Measurements from ENCODE around the gene MTHFD1L.
"Not testable (repeated sequence)": the region's sequence is repeated elsewhere in the genome, so short reads cannot be mapped to it uniquely, and the experiment has no call there.

Gene MTHFD1L

DNA sequence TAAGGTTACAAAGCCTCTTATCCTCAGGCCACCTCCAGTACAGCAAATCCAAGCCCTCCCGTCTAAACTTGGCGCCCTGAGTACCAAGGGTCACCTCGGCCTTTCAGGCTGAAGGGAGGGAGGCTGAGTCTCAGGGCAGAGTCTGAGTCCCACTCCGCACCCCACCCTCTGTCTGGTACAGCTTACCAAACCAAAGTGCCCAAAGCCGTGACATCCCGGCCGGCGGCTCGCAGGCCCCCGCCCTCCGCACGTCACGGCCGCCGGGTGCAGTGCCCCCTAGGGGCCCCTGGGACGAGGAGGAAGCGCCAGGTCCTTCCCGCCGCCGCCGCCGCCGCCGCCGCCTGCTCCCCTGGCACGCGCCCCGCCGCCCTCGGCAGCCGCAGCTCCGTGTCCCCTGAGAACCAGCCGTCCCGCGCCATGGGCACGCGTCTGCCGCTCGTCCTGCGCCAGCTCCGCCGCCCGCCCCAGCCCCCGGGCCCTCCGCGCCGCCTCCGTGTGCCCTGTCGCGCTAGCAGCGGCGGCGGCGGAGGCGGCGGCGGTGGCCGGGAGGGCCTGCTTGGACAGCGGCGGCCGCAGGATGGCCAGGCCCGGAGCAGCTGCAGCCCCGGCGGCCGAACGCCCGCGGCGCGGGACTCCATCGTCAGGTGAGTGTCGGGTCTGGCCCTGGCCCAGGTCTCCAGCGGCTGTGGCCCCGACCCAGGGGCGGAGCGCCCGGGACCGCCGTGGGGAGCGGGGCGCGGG is at the start of gene MTHFD1L:
Gene MTHFD1L (plus strand): TSS at position 297 of the 741 bp plus-strand sequence. CDS start 121 bp downstream, at position 418.
- DNase-seq = peak; percentile 40 to 92 (median 60)

GRCh38 chr6:150816554-150816953 is 48.9 kb upstream of the MTHFD1L start:
- intact Hi-C loops (cut with DNase I) = loop anchor here (10.0 kb wide), 1 partner anchor 732 kb away; no protein-coding TSS in a partner anchor

More for the DNA sequence above, at the start of gene MTHFD1L:
- intact Hi-C loops (cut with DNase I) = no loop called here

GRCh38 chr6:150822932-150823331 is 42.6 kb upstream of the MTHFD1L start:
- no peak for DNase-seq
- intact Hi-C loops (cut with DNase I) = no loop called here

More at GRCh38 chr6:150816554-150816953, 48.9 kb upstream of the MTHFD1L start:
- not testable (repeated sequence) for DNase-seq

DNA sequence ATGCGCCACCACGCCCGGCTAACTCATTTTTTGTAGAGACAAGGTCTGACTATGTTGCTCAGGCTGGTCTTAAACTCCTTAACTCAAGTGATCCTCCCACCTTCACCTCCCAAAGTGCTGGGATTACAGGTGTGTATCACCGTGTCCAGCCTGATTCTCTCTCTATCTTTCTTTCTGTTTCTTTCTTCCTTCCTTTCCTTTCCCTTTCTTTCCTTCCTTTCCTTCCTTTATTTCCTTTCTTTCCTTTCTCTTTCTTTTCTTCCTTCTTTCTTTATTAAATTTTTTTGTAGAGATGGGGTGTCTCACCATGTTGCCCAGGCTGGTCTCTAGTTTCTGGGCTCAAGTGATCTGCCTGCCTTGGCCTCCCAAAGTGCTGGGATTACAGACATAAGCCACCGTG is 38.7 kb upstream of the MTHFD1L start:
- DNase-seq = no peak
- intact Hi-C loops (cut with DNase I) = no loop called here

DNA sequence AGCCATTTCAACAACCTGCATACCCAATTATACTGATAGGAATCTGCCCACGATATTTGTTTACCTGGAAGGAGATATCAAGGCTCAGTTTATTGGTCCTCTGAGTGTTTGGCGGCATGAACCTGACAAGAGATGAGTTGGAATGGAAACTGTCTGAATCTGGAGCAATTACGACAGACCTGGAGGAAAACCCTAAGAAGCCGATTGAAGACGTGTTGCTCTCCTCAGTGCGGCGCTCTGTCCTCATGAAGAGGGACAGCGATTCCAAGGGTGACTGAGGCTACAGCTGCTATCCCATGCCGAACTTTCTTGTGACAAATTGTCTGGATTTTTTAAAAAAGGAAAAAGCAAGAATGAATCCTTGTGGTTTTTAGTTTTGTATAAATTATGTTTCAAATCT is 37.4 kb upstream of the MTHFD1L start:
- DNase-seq; intact Hi-C loops (cut with DNase I): not testable (repeated sequence)

- no peak for DNase-seq
- intact Hi-C loops (cut with DNase I) = no loop called here
These were observed 34.9 kb upstream of the MTHFD1L start for GRCh38 chr6:150830439-150831165.

GRCh38 chr6:150831577-150831976 is 33.9 kb upstream of the MTHFD1L start:
- DNase-seq = no peak
- intact Hi-C loops (cut with DNase I) = no loop called here

DNA sequence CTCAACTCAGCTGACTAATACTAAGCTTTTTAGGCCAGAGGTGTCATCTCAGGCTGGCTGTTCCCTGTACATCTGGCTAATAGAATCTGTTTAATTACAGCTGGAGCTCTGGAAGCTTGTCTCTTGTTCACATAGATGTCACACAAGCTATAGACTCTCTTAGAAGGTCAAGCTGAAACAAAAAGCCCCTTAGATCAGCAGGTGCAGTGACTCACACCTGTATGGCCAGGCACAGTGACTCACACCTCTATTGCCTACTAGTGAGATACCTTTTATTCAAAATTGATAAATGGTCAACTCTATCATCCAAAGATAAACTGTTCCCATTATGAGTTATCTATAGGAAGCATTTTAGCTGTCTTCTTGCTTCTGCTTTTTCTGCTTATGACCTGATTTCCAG is 29.9 kb upstream of the MTHFD1L start:
- intact Hi-C loops (cut with DNase I) = no loop called here
- no peak for DNase-seq

DNA sequence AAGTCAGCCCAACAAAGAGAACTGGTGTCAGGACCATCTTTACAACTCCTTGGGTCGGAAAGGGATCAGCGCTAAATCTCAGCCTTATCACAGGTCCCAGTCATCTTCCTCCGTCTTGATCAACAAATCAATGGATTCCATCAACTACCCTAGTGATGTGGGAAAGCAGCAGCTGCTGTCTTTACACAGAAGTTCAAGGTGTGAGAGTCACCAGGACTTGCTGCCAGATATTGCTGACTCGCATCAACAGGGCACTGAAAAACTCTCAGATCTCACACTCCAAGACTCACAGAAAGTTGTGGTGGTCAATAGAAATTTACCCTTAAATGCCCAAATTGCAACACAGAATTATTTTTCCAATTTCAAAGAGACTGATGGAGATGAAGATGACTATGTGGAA is 25.3 kb upstream of the MTHFD1L start:
- no peak for DNase-seq
- intact Hi-C loops (cut with DNase I) = no loop called here

- intact Hi-C loops (cut with DNase I) = no loop called here
These were observed 24.3 kb upstream of the MTHFD1L start for GRCh38 chr6:150841189-150841588.

DNA sequence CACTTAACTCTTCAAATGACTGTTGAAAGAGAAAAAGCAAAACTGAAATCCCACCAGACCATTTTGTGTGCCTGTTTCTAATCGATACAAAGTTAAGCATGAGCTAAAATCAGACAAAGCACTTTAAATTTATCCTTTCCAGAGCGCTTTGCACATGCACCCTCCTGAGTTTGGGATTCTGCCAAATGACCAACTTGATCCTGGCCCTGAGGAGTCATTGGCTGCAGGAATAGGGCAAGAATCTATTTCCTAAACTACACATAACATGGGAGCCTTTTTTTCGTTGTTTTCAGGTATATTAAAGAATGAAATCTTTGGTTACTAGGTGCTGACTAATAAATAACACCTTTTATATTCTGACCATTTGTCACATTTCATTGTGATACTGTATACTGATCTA is 23.8 kb upstream of the MTHFD1L start:
- intact Hi-C loops (cut with DNase I) = no loop called here

More at GRCh38 chr6:150841189-150841588, 24.3 kb upstream of the MTHFD1L start:
- no peak for DNase-seq

DNA sequence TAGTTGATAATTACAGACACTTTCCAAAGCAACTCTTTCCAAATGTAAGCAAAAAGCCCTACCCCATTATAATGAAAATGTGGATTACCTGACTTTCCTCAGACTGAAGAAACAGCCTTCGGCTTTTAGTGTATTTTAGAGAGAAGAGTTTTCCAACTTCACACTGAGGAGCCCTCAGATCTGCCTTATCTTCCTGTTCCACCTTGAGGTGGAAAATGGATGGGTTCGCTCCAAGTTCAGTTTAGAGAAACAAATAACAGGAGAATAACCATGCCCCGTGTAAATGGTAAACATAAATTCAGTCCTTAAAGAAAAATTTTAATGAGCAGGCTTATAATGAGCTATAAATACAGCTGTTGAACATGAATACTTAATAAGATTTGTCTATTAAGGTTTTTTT is 21.1 kb upstream of the MTHFD1L start:
- intact Hi-C loops (cut with DNase I) = no loop called here
- DNase-seq = no peak

More for the DNA sequence above, 23.8 kb upstream of the MTHFD1L start:
- DNase-seq = no peak

- no peak for DNase-seq
- intact Hi-C loops (cut with DNase I) = no loop called here
These were observed 18.9 kb upstream of the MTHFD1L start for GRCh38 chr6:150846641-150847040.

DNA sequence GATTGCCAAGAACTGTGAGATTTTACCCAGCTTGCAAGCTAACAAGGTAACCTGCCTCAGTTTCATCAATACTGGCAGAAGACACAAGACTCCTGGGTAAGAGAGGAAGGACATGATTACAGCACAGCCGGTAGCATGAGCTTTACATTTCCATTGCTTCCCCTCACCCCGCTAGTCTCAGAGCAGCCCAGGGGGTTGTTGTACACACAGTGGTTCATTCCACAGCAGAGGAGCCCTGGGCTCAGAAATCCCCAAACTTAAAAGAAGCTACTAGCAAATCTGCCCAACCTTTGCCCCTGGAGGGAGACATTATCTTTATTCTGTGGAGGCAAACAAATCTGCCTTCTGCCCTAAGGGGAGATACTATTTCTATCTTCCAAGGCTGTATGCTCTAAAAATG is 17.1 kb upstream of the MTHFD1L start:
- intact Hi-C loops (cut with DNase I) = no loop called here
- no peak for DNase-seq

GRCh38 chr6:150854392-150854791 is 11.1 kb upstream of the MTHFD1L start:
- DNase-seq; intact Hi-C loops (cut with DNase I): not testable (repeated sequence)

DNA sequence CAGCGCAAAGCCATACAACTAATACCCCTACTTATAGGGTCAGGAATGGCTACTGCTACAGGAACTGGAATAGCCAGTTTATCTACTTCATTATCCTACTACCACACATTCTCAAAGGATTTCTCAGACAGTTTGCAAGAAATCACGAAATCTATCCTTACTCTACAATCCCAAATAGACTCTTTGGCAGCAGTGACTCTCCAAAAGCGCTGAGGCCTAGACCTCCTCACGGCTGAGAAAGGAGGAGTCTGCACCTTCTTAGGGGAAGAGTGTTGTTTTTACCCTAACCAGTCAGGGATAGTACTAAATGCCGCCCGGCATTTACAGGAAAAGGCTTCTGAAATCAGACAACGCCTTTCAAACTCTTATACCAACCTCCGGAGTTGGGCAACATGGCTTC is 10.3 kb upstream of the MTHFD1L start:
- intact Hi-C loops (cut with DNase I); DNase-seq: not testable (repeated sequence)

GRCh38 chr6:150857062-150857944 is 8.2 kb upstream of the MTHFD1L start:
- intact Hi-C loops (cut with DNase I) = no loop called here
- no peak for DNase-seq

GRCh38 chr6:150857945-150858308 is 7.6 kb upstream of the MTHFD1L start:
- intact Hi-C loops (cut with DNase I) = no loop called here
- no peak for DNase-seq

DNA sequence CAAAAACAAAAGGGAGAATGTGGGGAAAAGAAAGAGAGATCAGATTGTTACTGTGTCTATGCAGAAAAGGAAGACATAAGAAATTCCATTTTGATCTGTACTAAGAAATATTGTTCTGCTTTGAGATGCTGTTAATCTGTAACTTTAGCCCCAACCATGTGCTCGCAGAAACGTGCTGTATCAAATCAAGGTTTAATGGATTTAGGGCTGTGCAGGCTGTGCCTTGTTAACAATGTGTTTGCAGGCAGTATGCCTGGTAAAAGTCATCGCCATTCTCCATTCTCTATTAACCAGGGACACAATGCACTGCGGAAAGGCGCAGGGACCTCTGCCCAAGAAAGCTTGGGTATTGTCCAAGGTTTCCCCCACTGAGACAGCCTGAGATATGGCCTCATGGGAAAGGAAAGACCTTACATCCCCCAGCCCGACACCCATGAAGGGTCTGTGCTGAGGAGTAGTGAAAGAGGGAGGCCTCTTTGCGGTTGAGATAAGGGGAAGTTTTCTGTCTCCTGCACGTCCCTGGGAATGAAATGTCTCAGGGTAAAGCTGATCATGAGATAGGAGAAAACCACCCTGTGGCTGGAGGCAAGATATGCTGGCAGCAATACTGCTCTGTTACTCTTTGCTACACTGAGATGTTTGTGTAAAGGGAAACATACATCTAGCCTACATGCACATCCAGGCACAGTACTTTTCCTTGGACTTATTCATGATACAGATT is 3.9 kb upstream of the MTHFD1L start:
- intact Hi-C loops (cut with DNase I); DNase-seq: not testable (repeated sequence)

Measured in posterior cingulate gyrus (tissue), 11 donors.